CD4-positive, CD25-positive, alpha-beta regulatory T cell (primary cell): ENCODE results near the gene KCNMA1. TPM values are rescaled to one million over a fixed set of nuclear protein-coding genes. Genes with fewer than 3 reads are reported as not detected.

Experiments used
- ATAC-seq, 2 donors: fragments of 150-1000 bp; cut with Tn5 transposase; one replicate each; pipeline ENCODE4 v1.10.0; 2021; ENCODE audit warnings: low read depth in 2 of 2, moderate number of reproducible peaks in 2 of 2, moderate library complexity in 1 of 2
- DNase-seq, 3 donors: peaks; one replicate each; pipeline versions ENCODE4 v3.0.0 to v3.0.0-alpha.2; 2012 to 2022; ENCODE audit warnings: mixed read lengths in 1 of 3
- H3K27ac ChIP-seq: one replicate; pipeline ENCODE4 v1.7.0; 2013; ENCODE audit warnings: mild to moderate bottlenecking, low read length; ENCODE audit not compliant: insufficient read depth, poor library complexity, severe bottlenecking
- H3K27me3 ChIP-seq: one replicate; pipeline ENCODE4 v1.7.0; 2013; ENCODE audit warnings: low read length; ENCODE audit not compliant: control insufficient read depth, insufficient read depth
- H3K36me3 ChIP-seq: one replicate; pipeline ENCODE4 v1.7.0; 2013; ENCODE audit warnings: mild to moderate bottlenecking, low read length, moderate library complexity; ENCODE audit not compliant: control insufficient read depth, insufficient read depth
- H3K4me1 ChIP-seq: 2 replicates; pipeline ENCODE4 v1.7.0; 2013; ENCODE audit warnings: mild to moderate bottlenecking, low read length; ENCODE audit not compliant: insufficient read depth, control insufficient read depth, poor library complexity, severe bottlenecking
- H3K4me3 ChIP-seq: one replicate; pipeline ENCODE4 v1.7.0; 2013; ENCODE audit warnings: low read depth, mild to moderate bottlenecking, low read length, moderate library complexity
- H3K9me3 ChIP-seq, 2 experiments: 1 replicate in 1 of 2; 2 replicates in 1 of 2; pipeline ENCODE4 v1.7.0; 2013; ENCODE audit warnings: low read length in 2 of 2, mild to moderate bottlenecking in 1 of 2, moderate library complexity in 1 of 2; ENCODE audit not compliant: control insufficient read depth in 2 of 2
- H3K27ac Mint-ChIP-seq, 3 donors: one replicate each; pipeline ENCODE4 v1.8.0; 2020 to 2022; ENCODE audit warnings: mild to moderate bottlenecking in 3 of 3, mixed read lengths in 3 of 3, moderate library complexity in 2 of 3
- H3K27me3 Mint-ChIP-seq: one replicate; pipeline ENCODE4 v1.8.0; 2022; ENCODE audit warnings: mild to moderate bottlenecking, mixed read lengths
- H3K36me3 Mint-ChIP-seq: one replicate; pipeline ENCODE4 v1.8.0; 2020; ENCODE audit warnings: mixed read lengths
- H3K4me1 Mint-ChIP-seq, 4 donors: one replicate each; pipeline ENCODE4 v1.8.0; 2020 to 2022; ENCODE audit warnings: mixed read lengths in 4 of 4, mild to moderate bottlenecking in 1 of 4
- H3K4me3 Mint-ChIP-seq, 4 donors: one replicate each; pipeline ENCODE4 v1.8.0; 2020 to 2022; ENCODE audit warnings: mild to moderate bottlenecking in 4 of 4, mixed read lengths in 4 of 4, moderate library complexity in 3 of 4
- H3K9me3 Mint-ChIP-seq, 7 donors: one replicate each; pipeline ENCODE4 v1.8.0; 2020 to 2022; ENCODE audit warnings: mixed read lengths in 7 of 7, mild to moderate bottlenecking in 3 of 7, moderate library complexity in 2 of 7
- polyA plus RNA-seq, 4 donors: library from polyadenylated mRNA; unstranded; fragments of 300-500 nt; fragmentation: Illumina TruSeq; gene quantifications; one replicate each; pipeline ENCODE4 v1.2.3, GENCODE V29; 2021
- total RNA-seq: library from RNA; stranded (reverse); gene quantifications from one replicate; pipeline ENCODE4 v1.2.3, GENCODE V29; 2022

Gene KCNMA1
- total and polyA plus RNA-seq, 5 donors from 2014 or later, result not detected

GRCh38 chr10:77636282-77636966, 1.2 kb downstream of the KCNMA1 start:
- no peak overlapping the region for H3K4me3 ChIP-seq
- no peak overlapping the region for H3K27ac ChIP-seq
- H3K27me3 ChIP-seq, result peaks cover 9% of the 10 kb centered on the region
- Mint-ChIP-seq H3K4me3 (no peak overlapping the region), H3K4me1 (peaks cover 0 to 10% (median 0%) of the 10 kb centered on the region in 4 donors), H3K36me3 (no peaks in the 10 kb centered on the region), H3K27me3 (peaks cover 57% of the 10 kb centered on the region), H3K9me3 (peaks cover 0 to 3% (median 0%) of the 10 kb centered on the region in 7 donors), H3K27ac (no peak overlapping the region)
- H3K4me1 ChIP-seq, result no peaks in the 10 kb centered on the region
- no peak for DNase-seq
- no peaks in the 10 kb centered on the region for H3K36me3 ChIP-seq
- no peaks in the 10 kb centered on the region for H3K9me3 ChIP-seq
- ATAC-seq, result no peak

- Histone ChIP-seq H3K4me3 (no peak overlapping the region), H3K4me1 (no peaks in the 10 kb centered on the region), H3K27me3 (peaks cover 9% of the 10 kb centered on the region), H3K9me3 (no peaks in the 10 kb centered on the region), H3K27ac (no peak overlapping the region), H3K36me3 (no peaks in the 10 kb centered on the region)
- Mint-ChIP-seq H3K27ac (no peak overlapping the region), H3K4me1 (peaks cover 0 to 8% (median 0%) of the 10 kb centered on the region in 4 donors), H3K9me3 (peaks cover 0 to 3% (median 0%) of the 10 kb centered on the region in 7 donors), H3K36me3 (no peaks in the 10 kb centered on the region), H3K27me3 (peaks cover 51% of the 10 kb centered on the region), H3K4me3 (no peak overlapping the region)
- ATAC-seq (no peak), DNase-seq (no peak)
Measured at GRCh38 chr10:77635402-77636227, 2.0 kb downstream of the KCNMA1 start.

- H3K27me3 ChIP-seq, result peaks cover 9% of the 10 kb centered on the region
Measured at GRCh38 chr10:77634939-77635338, 2.7 kb downstream of the KCNMA1 start.

GRCh38 chr10:77633376-77633775, 4.2 kb downstream of the KCNMA1 start:
- no peak for ATAC-seq
- Mint-ChIP-seq H3K36me3 (no peaks in the 10 kb centered on the region), H3K27me3 (peaks cover 33% of the 10 kb centered on the region)

More at GRCh38 chr10:77634939-77635338, 2.7 kb downstream of the KCNMA1 start:
- Mint-ChIP-seq H3K4me1 (peaks cover 0 to 6% (median 0%) of the 10 kb centered on the region in 4 donors), H3K36me3 (no peaks in the 10 kb centered on the region), H3K27ac (no peak overlapping the region), H3K4me3 (no peak overlapping the region), H3K27me3 (peaks cover 47% of the 10 kb centered on the region), H3K9me3 (peaks cover 0 to 3% (median 0%) of the 10 kb centered on the region in 7 donors)
- ATAC-seq, result no peak
- Histone ChIP-seq H3K4me1 (no peaks in the 10 kb centered on the region), H3K36me3 (no peaks in the 10 kb centered on the region), H3K4me3 (no peak overlapping the region), H3K27ac (no peak overlapping the region), H3K9me3 (no peaks in the 10 kb centered on the region)
- no peak for DNase-seq

GRCh38 chr10:77631241-77631640, 6.4 kb downstream of the KCNMA1 start:
- H3K9me3 Mint-ChIP-seq, result peaks cover 0 to 4% (median 0%) of the 10 kb centered on the region in 7 donors
- no peaks in the 10 kb centered on the region for H3K4me1 Mint-ChIP-seq
- peaks cover 22% of the 10 kb centered on the region for H3K27me3 Mint-ChIP-seq
- no peak for DNase-seq
- H3K4me1 ChIP-seq, result no peaks in the 10 kb centered on the region
- no peak overlapping the region for H3K4me3 Mint-ChIP-seq
- H3K9me3 ChIP-seq, result no peaks in the 10 kb centered on the region
- peaks cover 3% of the 10 kb centered on the region for H3K27me3 ChIP-seq
- no peak overlapping the region for H3K27ac Mint-ChIP-seq
- H3K27ac ChIP-seq, result no peak overlapping the region
- H3K4me3 ChIP-seq, result no peak overlapping the region
- ATAC-seq, result no peak
- H3K36me3 Mint-ChIP-seq, result no peaks in the 10 kb centered on the region
- no peaks in the 10 kb centered on the region for H3K36me3 ChIP-seq

More at GRCh38 chr10:77633376-77633775, 4.2 kb downstream of the KCNMA1 start:
- Histone ChIP-seq H3K9me3 (no peaks in the 10 kb centered on the region), H3K4me3 (no peak overlapping the region), H3K36me3 (no peaks in the 10 kb centered on the region), H3K27ac (no peak overlapping the region), H3K4me1 (no peaks in the 10 kb centered on the region), H3K27me3 (peaks cover 3% of the 10 kb centered on the region)
- Mint-ChIP-seq H3K27ac (no peak overlapping the region), H3K9me3 (peaks cover 0 to 2% (median 0%) of the 10 kb centered on the region in 7 donors), H3K4me1 (peaks cover 0 to 2% (median 0%) of the 10 kb centered on the region in 4 donors), H3K4me3 (no peak overlapping the region)
- no peak for DNase-seq

GRCh38 chr10:77630507-77630848, 7.1 kb downstream of the KCNMA1 start:
- no peaks in the 10 kb centered on the region for H3K36me3 Mint-ChIP-seq
- H3K27ac ChIP-seq, result no peak overlapping the region
- H3K4me1 ChIP-seq, result no peaks in the 10 kb centered on the region
- no peak overlapping the region for H3K4me3 ChIP-seq
- H3K36me3 ChIP-seq, result no peaks in the 10 kb centered on the region
- H3K27me3 ChIP-seq, result no peaks in the 10 kb centered on the region
- DNase-seq, result no peak
- H3K27ac Mint-ChIP-seq, result no peak overlapping the region
- H3K4me1 Mint-ChIP-seq, result no peaks in the 10 kb centered on the region
- H3K9me3 ChIP-seq, result no peaks in the 10 kb centered on the region
- no peak for ATAC-seq
- peaks cover 0 to 4% (median 0%) of the 10 kb centered on the region in 7 donors for H3K9me3 Mint-ChIP-seq
- peaks cover 14% of the 10 kb centered on the region for H3K27me3 Mint-ChIP-seq
- no peak overlapping the region for H3K4me3 Mint-ChIP-seq

GRCh38 chr10:77629775-77630506, 7.7 kb downstream of the KCNMA1 start:
- Mint-ChIP-seq H3K27me3 (peaks cover 9% of the 10 kb centered on the region), H3K27ac (no peak overlapping the region), H3K9me3 (peaks cover 0 to 2% (median 0%) of the 10 kb centered on the region in 7 donors), H3K36me3 (no peaks in the 10 kb centered on the region), H3K4me1 (no peaks in the 10 kb centered on the region), H3K4me3 (no peak overlapping the region)
- Histone ChIP-seq H3K27me3 (no peaks in the 10 kb centered on the region), H3K4me1 (no peaks in the 10 kb centered on the region), H3K4me3 (no peak overlapping the region), H3K9me3 (no peaks in the 10 kb centered on the region), H3K36me3 (no peaks in the 10 kb centered on the region), H3K27ac (no peak overlapping the region)
- no peak for DNase-seq
- ATAC-seq, result no peak
